HS-27A (cell line): ENCODE results near the gene PRRG2.
"Not testable (repeated sequence)": the region's sequence is repeated elsewhere in the genome, so short reads cannot be mapped to it uniquely, and the experiment has no call there.

Experiments used
- DNase-seq: peaks from one replicate; pipeline ENCODE4 v3.0.0-alpha.2; 2012; ENCODE audit warnings: low read depth, missing footprints

The PRRG2 gene

DNA sequence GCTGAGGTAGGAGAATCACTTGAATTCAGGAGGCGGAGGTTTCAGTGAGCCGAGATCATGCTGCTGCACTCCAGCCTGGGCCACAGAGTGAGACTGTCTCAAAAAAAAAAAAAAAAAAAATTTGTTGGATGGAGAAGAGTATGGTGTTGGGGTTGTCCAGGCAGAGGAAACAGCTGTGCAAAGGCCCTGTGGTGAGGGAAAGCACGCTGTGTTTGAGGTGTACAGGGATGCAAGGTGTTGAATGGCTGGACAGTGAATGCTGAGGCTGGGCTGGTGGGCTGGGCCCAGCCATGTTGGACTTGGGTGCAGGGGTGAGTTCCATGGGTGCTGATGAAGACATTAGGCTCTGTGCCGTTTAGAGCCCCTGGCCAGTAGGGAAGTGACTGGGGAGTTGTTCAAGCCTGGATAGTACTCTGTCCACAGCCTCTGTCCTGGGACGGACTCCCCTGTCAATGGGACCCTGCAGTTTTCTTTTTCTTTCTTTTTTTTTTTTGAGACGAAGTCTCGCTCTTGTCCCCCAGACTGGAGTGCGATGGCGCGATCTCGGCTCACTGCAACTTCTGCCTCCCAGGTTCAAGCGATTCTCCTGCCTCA, 28.5 kb downstream of the PRRG2 start:
- no peak for DNase-seq

DNA sequence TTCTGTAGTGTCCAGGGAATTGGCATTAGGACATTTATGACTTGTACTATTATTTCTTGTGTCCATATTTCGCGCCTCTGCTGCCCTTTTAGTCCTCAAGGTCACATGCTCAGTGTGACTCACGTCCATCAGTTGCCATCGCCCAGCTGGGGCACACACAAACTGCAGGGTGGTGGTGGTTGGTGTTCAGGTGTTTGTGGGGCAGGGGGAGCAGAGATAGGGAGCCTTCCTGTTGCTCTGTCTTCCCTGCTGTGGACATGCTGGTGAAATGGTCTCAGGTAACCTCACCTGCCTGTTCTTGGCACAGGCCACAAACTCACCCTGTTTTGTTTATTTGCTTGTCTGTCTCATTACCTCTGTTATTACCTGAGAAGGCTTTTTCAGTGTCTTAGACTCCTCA, 32.3 kb downstream of the PRRG2 start:
- peak; percentile 41 for DNase-seq

DNA sequence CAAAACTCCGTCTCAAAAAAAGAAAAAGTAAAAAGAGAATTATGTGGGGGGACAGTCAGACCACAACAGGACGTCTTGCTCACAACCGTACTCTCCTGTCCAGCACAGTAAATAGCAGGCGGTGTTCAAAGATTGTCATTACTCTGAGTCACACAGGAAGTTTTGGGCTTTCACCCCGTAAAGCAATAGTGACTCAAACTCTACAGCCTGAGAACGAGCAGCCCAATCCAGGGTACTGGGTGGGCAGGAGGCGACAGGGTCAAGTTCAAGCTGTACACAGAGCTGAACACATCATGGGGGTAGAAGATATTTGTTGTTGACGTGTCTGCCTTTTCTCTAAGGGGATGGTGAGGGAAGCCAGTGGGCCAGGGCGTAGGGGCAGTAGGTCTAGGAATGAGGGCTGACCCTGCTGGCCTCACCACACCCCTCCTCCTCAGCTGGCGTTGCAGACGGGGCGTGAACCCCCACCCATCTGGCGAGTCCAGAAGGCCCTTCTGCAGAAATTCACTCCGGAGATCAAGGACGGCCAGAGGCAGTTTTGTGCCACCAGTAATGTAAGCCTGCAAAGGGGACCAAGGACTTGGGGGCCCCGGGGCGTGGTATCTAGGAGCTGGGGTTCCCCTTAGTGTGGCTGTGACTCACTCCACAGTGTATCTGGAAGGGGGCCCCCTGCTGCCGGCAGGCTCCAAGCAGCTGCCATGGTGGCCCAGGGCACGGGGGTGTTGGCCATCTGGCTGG, 33.1 kb downstream of the PRRG2 start:
- DNase-seq, result peak; percentile 79

DNA sequence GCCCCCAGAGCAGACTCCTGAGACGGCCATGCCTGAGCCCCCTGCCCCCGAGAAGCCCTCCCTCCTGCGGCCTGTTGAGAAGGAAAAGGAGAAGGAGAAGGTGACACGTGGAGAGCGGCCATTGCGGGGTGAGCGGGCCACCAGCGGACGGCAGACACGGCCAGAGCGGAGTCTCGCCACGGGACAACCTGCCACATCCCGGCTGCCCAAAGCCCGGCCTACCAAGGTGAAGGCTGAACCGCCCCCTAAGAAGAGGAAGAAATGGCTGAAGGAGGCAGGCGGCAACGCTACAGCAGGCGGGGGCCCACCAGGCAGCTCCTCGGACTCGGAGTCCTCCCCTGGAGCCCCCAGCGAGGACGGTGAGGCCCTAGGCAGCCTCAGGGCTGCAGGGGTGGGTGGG, 34.7 kb downstream of the PRRG2 start:
- no peak for DNase-seq

DNA sequence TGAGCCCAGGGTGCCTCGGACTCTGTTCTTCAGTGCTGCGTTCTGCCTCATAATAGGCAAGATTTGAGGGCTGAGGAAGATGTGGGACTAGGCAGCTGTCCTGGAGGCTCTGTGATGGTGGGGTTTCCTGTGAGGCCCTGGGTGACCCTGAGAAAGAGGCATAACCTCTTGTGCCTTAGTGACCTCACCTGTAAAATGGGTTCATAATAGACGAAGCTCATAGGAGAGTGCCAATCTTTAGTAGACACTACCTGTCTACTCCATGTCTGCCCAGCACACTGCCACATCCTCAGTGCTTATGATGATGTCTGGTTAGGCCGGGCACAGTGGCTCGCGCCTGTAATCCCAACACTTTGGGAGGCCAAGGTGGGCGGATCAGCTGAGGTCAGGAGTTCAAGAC, 35.4 kb downstream of the PRRG2 start:
- DNase-seq, result no peak

DNA sequence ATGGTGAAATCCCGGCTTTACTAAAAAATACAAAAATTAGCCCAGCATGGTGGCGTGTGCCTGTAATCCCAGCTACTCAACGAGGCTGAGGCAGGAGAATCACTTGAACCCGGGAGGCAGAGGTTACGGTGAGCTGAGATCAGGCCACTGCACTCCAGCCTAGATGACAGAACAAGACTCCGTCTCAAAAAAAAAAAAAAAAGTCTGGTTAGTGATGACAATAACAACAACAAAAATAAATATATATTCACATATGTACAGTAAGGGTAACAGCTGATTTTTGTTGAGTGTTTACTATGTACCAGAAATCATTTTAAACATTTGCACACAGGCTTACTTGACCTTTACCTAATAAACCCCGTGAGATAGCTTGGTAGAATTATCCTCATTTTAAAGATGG, 35.8 kb downstream of the PRRG2 start:
- no peak for DNase-seq

DNA sequence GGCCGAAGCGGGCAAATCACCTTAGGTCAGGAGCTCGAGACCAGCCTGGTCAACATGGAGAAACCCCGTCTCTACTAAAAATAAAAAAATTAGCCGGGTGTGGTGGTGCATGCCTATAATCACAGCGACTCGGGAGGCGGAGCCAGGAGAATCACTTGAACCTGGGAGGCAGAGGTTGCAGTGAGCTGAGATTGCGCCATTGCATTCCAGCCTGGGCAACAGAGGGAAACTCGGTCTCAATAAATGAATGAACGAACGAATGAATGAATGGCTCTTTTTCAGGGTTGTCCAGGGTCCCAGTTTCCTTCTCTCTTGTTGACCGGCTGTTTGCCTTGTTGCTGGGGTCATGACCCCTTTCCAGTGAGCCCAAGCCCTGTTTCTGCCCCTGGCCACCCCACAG, 36.7 kb downstream of the PRRG2 start:
- DNase-seq, result not testable (repeated sequence)

DNA sequence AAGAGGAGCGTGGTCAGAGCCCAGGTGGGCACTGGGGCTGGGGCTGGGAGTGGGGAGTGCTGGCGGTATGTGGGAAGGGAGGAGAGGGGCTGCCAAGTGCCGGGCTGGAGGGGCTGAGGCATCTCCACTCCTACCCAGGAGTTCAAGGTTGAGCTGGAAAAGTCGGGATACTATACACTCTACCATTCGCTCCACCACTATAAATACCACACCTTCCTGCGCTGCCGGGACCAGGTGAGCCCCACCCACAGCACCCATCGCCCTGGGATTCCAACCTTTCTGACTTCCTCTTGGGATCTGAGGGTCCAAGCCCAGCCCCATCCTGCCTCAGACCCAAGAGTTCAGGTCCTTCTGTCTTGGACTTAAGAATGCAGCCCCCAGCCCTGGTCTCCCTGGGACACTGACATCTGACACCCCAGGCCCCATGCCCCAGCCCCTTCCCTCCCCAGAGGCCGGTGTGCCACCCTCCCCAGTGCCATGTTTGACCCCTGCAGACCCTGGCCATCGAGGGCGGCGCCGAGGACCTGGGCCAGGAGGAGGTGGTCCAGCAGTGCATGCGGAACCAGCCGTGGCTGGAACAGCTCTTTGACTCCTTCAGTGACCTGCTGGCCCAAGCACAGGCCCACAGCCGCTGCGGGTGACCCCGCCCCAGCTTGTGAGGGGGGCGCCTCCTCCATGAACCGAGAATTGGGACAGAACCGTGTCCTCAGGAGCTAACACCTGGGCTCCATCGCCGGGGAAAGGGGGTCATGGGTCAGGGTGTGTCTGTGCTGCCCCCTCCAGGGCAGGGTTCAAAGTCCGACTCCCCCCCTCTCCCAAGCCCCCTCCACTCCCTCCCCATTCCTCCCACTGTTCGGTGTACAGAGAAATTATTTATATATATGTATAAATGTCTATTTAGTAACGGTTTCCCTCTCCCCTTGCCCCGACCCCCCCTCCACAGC, 44.1 kb downstream of the PRRG2 start:
- DNase-seq, result no peak

DNA sequence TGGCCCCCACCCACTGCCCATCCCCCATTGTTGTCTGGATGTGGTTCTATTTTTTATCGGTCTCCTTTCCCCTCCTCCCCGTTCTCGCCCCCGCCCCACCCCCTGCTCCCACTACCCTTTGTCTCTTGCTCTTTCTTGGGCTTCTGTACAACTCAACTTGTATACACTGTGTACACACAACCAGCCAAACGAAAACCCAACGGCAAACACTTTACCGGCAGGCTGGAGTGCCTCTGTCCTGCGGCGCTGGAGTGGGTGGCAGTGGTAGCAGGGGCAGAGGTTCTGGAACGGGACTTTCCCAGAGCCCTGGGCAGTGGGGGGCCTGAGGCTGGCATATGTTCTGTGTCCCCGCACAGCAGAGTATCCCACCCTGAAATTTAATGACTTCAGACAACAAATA, 45.1 kb downstream of the PRRG2 start:
- no peak for DNase-seq

DNA sequence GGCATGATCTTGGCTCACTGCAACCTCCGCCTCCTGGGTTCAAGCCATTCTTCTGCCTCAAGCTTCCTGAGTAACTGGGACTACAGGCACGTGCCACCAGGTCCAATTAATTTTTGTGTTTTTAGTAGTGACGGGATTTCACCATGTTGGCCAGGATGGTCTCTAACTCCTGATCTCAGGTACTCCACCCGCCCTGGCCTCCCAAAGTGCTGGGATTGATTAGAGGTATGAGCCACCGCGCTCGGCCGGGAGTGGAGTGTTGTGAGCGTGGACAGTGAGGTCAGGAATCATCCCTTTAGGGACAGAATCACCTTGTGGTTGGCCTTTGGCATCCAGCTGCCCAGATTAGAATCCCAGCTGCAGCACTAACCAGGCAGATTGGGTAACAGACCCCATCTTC, 48.5 kb downstream of the PRRG2 start:
- DNase-seq, result no peak

DNA sequence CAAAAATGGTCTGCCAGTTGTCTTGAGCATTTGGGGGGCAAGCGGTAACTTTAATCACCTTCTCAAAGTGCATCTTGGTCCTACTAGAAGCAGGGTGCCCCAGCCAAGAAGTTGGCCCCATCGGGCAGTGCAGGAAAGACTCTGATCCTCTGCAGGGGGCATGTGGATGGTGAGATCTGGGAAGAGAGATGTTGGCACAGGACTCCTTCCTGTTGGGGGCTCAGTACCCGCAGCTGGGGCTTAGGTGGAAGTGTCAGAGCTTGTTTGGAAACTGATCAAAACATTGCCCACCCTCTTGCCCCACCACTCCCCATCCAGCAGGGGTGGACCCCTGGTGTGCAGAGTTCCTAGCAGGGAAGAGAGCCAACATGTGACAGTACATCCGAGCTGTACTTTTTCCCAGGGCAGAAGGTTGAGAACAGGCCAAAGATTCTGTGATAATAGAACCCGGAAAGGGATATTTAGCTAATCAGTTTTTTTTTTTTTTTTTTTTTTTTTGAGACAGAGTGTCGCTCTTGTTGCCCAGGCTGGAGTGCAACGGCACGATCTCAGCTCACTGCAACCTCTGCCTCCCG, 50.0 kb downstream of the PRRG2 start:
- DNase-seq, result no peak

DNA sequence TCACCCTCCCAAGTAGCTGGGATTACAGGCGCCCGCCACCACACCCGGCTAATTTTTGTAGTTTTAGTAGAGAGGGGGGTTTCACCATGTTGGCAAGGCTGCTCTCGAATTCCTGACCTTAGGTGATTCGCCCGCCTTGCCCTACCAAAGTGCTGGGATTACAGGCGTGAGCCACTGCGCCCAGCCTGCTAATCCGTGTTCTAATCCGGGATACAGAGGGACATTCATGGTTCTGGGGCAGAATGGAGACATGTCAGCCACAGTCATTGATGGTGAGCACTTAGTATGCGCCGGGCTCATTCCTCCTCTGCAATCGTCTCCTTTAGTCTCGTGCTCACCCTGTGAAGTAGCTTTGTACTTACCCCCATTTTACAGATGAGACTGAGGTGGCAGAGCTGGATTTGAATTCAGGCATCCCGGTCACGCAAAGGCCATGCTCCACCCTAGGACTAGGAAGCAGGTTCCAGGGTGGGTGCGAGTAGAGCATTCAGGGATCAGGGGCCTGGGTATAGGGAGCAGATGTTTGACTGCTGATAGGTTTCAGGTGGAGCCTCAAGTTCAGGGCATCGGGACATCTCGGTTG, 50.6 kb downstream of the PRRG2 start:
- DNase-seq, result no peak

DNA sequence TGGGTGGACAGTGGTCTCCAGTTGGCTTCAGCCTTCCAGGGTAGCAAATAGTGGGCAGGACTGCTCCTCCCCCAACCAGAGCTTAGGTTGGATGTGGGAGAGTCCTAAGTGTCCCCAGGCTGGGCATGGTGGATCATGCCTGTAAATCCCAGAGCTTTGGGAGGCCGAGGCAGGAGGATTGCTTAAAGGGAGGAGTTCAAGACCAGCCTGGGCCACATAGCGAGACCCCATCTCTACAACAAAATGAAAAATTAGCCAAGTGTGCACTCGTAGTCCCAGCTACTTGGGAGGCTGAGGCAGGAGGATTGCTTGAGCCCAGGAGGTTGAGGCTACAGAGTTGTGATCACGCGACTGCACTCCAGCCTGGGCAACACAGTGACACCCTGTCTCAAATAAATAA, 51.5 kb downstream of the PRRG2 start:
- no peak for DNase-seq

DNA sequence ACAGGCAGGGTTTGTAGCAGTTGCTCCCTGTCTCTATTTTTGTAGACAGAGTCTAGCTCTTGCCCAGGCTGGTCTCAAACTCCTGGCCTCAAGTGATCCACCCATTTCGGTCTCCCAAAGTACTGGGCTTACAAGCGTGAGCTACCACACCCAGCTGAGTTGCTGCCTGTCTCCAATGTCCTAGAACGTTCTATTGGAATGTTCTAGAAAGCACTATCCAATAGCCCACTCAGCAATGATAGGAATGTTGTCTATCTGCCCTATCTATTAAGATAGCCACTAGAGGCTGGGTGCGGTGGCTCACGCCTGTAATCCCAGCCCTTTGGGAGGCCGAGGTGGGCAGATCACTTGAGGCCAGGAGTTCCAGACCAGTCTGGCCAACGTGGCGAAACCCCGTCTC, 52.2 kb downstream of the PRRG2 start:
- not testable (repeated sequence) for DNase-seq

DNA sequence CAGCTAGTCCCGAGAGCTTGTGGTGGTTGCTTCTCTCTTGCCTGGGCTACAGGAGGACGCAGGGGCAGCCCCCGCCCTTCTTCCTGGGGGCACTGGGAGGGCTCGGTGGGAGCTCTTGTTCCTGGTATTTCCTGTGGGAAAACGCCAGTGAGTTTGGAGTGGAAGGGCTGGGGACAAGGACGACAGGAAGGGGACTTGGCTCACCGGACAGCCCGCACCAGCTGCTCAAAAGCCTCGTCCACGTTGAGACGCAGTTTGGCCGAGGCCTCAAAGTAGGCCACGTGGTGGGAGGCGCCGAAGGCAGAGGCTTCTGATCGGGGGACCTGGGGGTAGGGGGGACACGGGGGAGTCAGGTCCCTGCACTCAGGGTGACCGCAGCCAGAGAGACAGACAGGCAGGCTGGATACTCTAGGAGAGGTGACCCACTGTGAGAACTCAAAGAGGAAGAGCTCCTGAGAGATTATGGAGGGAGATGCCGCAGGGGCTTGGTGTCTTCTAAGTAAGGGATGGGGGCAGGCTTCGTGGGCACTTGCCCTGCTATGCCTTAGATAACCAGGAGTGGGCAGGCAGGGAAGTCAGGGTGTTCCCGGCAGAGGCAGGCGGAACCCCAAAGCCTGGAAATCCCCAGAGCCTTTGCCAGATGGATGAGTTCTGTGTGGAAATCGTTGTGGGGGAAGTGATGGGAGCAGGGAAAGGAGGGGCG, 54.6 kb downstream of the PRRG2 start:
- no peak for DNase-seq

DNA sequence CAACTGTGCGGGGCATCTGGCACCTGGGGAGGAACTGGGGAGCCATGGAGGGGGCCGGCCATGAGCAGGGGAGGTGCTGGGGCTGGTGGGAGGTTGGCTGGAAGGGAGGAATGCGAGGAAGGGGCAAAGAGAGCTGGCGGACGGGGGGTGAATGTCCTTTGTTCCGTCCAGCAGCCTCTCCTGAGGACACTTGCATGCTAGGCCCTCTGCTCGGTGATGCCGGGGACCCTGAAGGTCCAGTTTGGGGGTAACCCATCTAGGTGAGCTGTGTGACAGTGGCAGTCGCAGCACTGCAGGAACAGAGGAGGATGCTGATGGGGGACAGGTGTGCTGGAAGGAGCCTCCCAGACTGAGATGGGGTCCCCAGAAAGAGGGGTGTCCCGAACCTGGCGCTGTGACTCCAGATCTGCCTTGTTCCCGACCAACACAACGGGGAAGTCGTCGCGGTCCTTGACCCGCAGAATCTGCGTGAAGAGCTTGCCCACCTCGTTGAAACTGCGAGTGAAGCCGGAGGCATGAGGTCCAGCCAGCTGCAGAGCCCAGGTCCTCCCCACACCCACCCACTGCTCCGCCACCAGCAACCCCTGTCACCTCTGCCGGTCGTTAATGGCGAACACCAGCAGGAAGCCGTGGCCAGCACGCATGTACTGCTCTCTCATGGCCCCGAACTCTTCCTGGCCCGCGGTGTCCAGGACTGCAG, 55.3 kb downstream of the PRRG2 start:
- DNase-seq, result no peak

DNA sequence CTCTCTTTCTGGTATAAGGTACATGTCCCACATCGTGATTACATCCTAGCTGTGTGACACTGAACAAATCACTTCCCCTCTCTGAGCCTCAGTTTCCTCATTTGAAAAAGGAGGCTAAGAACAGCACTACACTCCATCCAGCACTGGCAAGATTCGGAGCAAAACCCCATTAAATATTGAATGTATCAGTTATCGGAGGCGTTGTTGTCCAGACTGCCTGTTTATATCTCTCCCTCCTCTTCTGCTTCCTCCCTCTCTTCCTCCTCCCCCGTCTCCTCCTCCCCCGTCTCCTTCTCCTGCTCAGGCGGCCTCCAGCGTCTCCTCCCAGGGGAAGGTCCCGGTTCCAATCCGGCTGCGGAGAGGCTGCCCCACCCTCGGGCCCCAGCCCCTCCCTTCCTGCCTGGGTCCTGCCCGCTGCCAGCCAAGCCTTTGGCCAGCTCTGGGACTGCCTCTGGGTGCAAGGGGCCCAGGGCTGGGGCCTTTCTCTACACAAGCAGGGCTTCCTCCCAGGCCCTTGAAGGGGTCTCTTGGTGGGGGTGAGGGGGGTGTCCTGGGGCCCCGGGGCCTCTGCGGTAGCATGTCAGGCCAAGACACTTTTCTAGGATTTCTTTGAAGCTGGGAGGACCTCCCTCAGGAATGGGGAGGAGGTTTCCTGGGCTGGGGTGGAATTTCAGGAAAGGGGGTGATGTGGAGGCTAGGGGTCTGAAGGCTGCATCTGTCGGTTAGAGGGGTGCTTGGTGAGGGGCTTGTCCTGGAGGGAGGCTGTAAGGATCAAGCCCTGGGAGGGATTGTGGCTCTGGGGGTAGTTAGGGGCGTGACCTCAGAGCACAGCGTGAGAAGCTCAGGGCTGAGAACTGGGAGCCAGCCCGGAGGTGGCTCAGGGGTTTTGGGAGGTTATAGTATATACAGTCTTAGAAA, 57.0 kb downstream of the PRRG2 start:
- peak; percentile 64 for DNase-seq

DNA sequence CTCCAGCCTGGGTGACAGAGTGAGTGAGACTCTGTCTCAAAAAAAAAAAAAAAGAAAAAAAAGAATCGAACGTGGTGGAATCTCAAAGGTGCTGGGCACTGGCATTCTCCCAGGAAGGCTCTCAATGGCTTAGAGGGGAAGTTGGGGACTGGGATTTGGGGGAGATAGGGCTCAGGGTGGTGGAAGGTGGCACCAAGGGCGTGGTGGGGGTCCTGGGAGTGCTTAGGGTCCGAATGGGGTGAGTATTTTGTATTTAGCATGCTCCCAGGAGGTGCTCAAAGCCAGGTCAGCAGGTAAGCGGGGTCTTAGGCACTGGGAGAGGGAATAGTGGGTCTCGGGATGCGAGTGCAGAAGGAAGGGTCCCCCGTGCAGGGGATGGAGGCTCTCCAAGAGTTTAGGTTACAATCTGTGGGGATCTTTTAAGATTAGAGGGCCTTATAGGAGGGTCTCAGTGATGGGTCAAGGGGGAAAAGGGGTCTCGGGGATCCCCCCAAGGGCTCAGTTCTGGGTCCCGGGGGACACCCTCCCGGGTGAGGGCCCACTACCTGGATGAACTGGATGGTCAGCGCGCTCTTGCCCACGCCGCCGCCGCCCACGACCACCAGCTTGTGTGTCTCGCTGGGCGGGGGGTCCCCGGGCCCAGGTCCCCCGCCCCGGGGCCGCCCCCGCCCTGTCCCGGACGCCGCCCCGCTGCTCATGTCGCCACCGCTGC, 58.4 kb downstream of the PRRG2 start:
- no peak for DNase-seq
